ENCODE data around the gene B3GALT6.

DNA sequence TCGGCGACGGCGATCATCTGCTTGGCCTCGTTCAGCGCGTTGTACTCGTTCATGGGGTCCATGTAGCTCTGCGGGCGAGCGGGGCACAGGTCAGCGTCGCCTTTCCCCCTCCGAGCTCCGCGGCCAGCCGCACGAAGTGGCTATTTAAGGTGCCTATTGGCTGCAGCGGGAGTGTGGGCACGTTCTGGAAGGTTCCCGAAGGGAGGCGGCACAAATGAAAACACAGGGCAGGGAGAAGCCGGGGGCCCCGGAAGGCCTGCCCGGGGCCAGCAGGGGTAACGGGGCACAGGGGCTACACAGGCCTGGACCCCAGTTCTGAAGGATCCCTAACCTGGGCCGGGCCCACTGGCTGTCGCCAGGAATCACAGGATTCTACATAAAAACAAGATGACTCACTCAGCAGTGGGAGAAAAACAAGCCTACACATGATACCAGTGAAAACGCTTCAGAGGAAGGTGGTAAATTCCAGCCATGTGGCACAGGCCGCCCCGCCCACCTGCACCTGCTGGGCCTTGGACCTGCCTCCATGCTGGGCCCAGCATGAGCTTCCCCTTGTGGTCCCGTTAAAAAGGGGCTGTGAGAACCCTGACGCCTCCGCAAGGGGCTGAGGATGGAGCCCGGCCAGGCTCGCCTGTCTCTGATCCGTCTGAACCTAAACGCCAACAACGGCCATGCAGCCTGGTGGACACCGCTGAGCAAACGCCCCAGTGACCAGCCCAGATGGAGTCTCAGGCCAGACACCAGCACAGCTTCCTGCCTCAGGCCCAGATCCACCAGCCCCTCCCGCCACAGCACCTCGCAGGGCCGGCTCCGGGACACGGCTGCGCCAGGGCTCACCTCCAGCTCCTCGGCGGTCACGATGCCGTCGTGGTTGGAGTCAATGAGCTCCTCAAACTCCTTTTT, 14.2 kb upstream of the B3GALT6 start:
- no peak for TF ChIP-seq POLR2AphosphoS5 (IDR thresholded peaks at IDR 0.05; ENCODE audit: low read depth)
- TF ChIP-seq, protein P1, sequence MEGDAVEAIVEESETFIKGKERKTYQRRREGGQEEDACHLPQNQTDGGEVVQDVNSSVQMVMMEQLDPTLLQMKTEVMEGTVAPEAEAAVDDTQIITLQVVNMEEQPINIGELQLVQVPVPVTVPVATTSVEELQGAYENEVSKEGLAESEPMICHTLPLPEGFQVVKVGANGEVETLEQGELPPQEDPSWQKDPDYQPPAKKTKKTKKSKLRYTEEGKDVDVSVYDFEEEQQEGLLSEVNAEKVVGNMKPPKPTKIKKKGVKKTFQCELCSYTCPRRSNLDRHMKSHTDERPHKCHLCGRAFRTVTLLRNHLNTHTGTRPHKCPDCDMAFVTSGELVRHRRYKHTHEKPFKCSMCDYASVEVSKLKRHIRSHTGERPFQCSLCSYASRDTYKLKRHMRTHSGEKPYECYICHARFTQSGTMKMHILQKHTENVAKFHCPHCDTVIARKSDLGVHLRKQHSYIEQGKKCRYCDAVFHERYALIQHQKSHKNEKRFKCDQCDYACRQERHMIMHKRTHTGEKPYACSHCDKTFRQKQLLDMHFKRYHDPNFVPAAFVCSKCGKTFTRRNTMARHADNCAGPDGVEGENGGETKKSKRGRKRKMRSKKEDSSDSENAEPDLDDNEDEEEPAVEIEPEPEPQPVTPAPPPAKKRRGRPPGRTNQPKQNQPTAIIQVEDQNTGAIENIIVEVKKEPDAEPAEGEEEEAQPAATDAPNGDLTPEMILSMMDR (IDR thresholded peaks at IDR 0.05; ENCODE audit: insufficient read depth, low read length): no peak

All from HL-60 (cell line).